Measurements from ENCODE around the gene SNX8.

- TF ChIP-seq ATF3 (IDR thresholded peaks at IDR 0.05; ENCODE audit: insufficient read depth, low read depth, low read length) = no peak
- no peak for TF ChIP-seq CTCF (IDR thresholded peaks at IDR 0.05; ENCODE audit: control extremely low read depth in 1 of 3, insufficient read depth in 1 of 3, low read depth in 1 of 3, low read length in 3 of 3)
- TF ChIP-seq RAD21 (IDR thresholded peaks at IDR 0.05 in 1 of 2, conservative IDR thresholded peaks at IDR 0.05 in 1 of 2; ENCODE audit: low read depth in 2 of 2, low read length in 2 of 2) = no peak
- no peak for TF ChIP-seq SP1 (IDR thresholded peaks at IDR 0.05; ENCODE audit: low read depth, low read length)
- no peak for TF ChIP-seq POLR2A (IDR thresholded peaks at IDR 0.05; ENCODE audit: control extremely low read depth in 1 of 2, low read depth in 2 of 2, low read length in 2 of 2)
- TF ChIP-seq CHD1 (IDR thresholded peaks at IDR 0.05; ENCODE audit: low read depth, low read length) = no peak
- TF ChIP-seq SIX5 (IDR thresholded peaks at IDR 0.05; ENCODE audit: low read depth, low read length) = no peak
Measured at GRCh38 chr7:2275101-2275500, 39.1 kb downstream of the SNX8 start.
